H9 (cell line): ENCODE results near the gene NDOR1. TPM values are rescaled to one million over a fixed set of nuclear protein-coding genes. Genes with fewer than 3 reads are reported as not detected.

Experiments used
- DNase-seq: peaks from one replicate; pipeline ENCODE4 v3.0.0-alpha.2; 2017
- H2AFZ ChIP-seq: one replicate; pipeline ENCODE4 v1.6.1; 2013; ENCODE audit warnings: mild to moderate bottlenecking, low read length, control low read depth, moderate library complexity
- H2AK5ac ChIP-seq: 2 replicates; pipeline ENCODE4 v1.6.1; 2013; ENCODE audit warnings: low read length, control low read depth, mixed read lengths; ENCODE audit not compliant: insufficient read length
- H2BK120ac ChIP-seq: one replicate; pipeline ENCODE4 v1.6.1; 2013; ENCODE audit warnings: low read depth, mild to moderate bottlenecking, low read length, control low read depth, inconsistent platforms; ENCODE audit not compliant: poor library complexity, severe bottlenecking
- H2BK12ac ChIP-seq: 2 replicates; pipeline ENCODE4 v1.6.1; 2013; ENCODE audit warnings: low read length, control low read depth, mixed read lengths, low read depth; ENCODE audit not compliant: insufficient read length
- H2BK15ac ChIP-seq: 2 replicates; pipeline ENCODE4 v1.6.1; 2013; ENCODE audit warnings: low read depth, low read length, control low read depth
- H2BK20ac ChIP-seq: one replicate; pipeline ENCODE4 v1.6.1; 2013; ENCODE audit warnings: low read depth, mild to moderate bottlenecking, low read length, control low read depth, inconsistent platforms; ENCODE audit not compliant: poor library complexity, severe bottlenecking
- H2BK5ac ChIP-seq: 2 replicates; pipeline ENCODE4 v1.6.1; 2013; ENCODE audit warnings: low read length, control low read depth, mixed read lengths; ENCODE audit not compliant: insufficient read length
- H3K14ac ChIP-seq: 2 replicates; pipeline ENCODE4 v1.6.1; 2013; ENCODE audit warnings: low read length, control low read depth; ENCODE audit not compliant: insufficient read depth
- H3K18ac ChIP-seq: 2 replicates; pipeline ENCODE4 v1.6.1; 2013; ENCODE audit warnings: low read depth, mild to moderate bottlenecking, mixed read lengths, low read length, control low read depth; ENCODE audit not compliant: insufficient read length
- H3K23ac ChIP-seq: 2 replicates; pipeline ENCODE4 v1.6.1; 2013; ENCODE audit warnings: low read length, control low read depth, mixed read lengths, low read depth; ENCODE audit not compliant: insufficient read length
- H3K23me2 ChIP-seq: 2 replicates; pipeline ENCODE4 v1.6.1; 2013; ENCODE audit warnings: low read depth, mild to moderate bottlenecking, mixed read lengths, low read length, control low read depth; ENCODE audit not compliant: insufficient read length, poor library complexity, severe bottlenecking
- H3K27ac ChIP-seq: 2 replicates; pipeline ENCODE4 v1.5.1; 2013; ENCODE audit warnings: low read length, control low read depth, mixed read lengths, low read depth; ENCODE audit not compliant: insufficient read length
- H3K27me3 ChIP-seq: 2 replicates; pipeline ENCODE4 v1.6.1; 2013; ENCODE audit warnings: low read length, control low read depth, inconsistent platforms; ENCODE audit not compliant: insufficient read depth
- H3K4ac ChIP-seq: 2 replicates; pipeline ENCODE4 v1.6.1; 2013; ENCODE audit warnings: low read depth, mild to moderate bottlenecking, control low read depth, inconsistent platforms, low read length, moderate library complexity
- H3K4me1 ChIP-seq: 2 replicates; pipeline ENCODE4 v1.6.1; 2013; ENCODE audit warnings: low read length, control low read depth, inconsistent platforms; ENCODE audit not compliant: insufficient read depth
- H3K4me2 ChIP-seq: 2 replicates; pipeline ENCODE4 v1.6.1; 2013; ENCODE audit warnings: low read length, control low read depth, mixed read lengths; ENCODE audit not compliant: insufficient read length, insufficient read depth
- H3K56ac ChIP-seq: 2 replicates; pipeline ENCODE4 v1.6.1; 2013; ENCODE audit warnings: low read depth, mild to moderate bottlenecking, mixed read lengths, low read length, control low read depth; ENCODE audit not compliant: insufficient read length
- H3K79me1 ChIP-seq: 2 replicates; pipeline ENCODE4 v1.6.1; 2013; ENCODE audit warnings: low read depth, mild to moderate bottlenecking, moderate library complexity, low read length, control low read depth, inconsistent platforms; ENCODE audit not compliant: insufficient read depth, poor library complexity, severe bottlenecking
- H3K79me2 ChIP-seq: 2 replicates; pipeline ENCODE4 v1.6.1; 2013; ENCODE audit warnings: low read length, control low read depth, inconsistent platforms; ENCODE audit not compliant: insufficient read depth
- H3K9ac ChIP-seq: 2 replicates; pipeline ENCODE4 v1.6.1; 2013; ENCODE audit warnings: low read length, control low read depth, mixed read lengths; ENCODE audit not compliant: insufficient read length; ENCODE audit errors: extremely low read depth
- H3K9me3 ChIP-seq: one replicate; pipeline ENCODE4 v1.6.1; 2013; ENCODE audit warnings: low read depth, low read length, inconsistent platforms; ENCODE audit not compliant: control insufficient read depth
- H3T11ph ChIP-seq: one replicate; pipeline ENCODE4 v1.6.1; 2013; ENCODE audit warnings: mild to moderate bottlenecking, low read length, control low read depth, inconsistent platforms
- H4K20me1 ChIP-seq: one replicate; pipeline ENCODE4 v1.6.1; 2013; ENCODE audit not compliant: control insufficient read depth, insufficient read length, insufficient read depth
- H4K5ac ChIP-seq: 2 replicates; pipeline ENCODE4 v1.6.1; 2013; ENCODE audit warnings: low read depth, mild to moderate bottlenecking, mixed read lengths, low read length, control low read depth; ENCODE audit not compliant: insufficient read length
- H4K8ac ChIP-seq: replicated peaks from 2 replicates; pipeline ENCODE4 v1.6.1; 2013; ENCODE audit warnings: low read length, control low read depth, mixed read lengths, low read depth; ENCODE audit not compliant: insufficient read length
- H4K91ac ChIP-seq: 2 replicates; pipeline ENCODE4 v1.6.1; 2013; ENCODE audit warnings: low read depth, mild to moderate bottlenecking, moderate library complexity, mixed read lengths, low read length, control low read depth; ENCODE audit not compliant: insufficient read length
- H3K27ac Mint-ChIP-seq, 3 experiments: 2 replicates in 2 of 3; 3 replicates in 1 of 3; pipeline ENCODE4 v1.8.0; 2020 to 2021; ENCODE audit warnings: mixed read lengths in 3 of 3, mild to moderate bottlenecking in 1 of 3, moderate library complexity in 1 of 3
- H3K27me3 Mint-ChIP-seq: 2 replicates; pipeline ENCODE4 v1.8.0; 2021; ENCODE audit warnings: low read depth, mild to moderate bottlenecking, moderate library complexity, mixed read lengths
- H3K36me3 Mint-ChIP-seq, 3 experiments: 2 replicates in 2 of 3; 3 replicates in 1 of 3; pipeline ENCODE4 v1.8.0; 2020 to 2021; ENCODE audit warnings: low read depth in 3 of 3, mixed read lengths in 3 of 3; ENCODE audit not compliant: insufficient read depth in 1 of 3
- H3K4me1 Mint-ChIP-seq, 2 experiments: 2 replicates each; pipeline ENCODE4 v1.8.0; 2020; ENCODE audit warnings: mixed read lengths in 2 of 2
- H3K4me3 Mint-ChIP-seq, 2 experiments: 2 replicates in 1 of 2; 3 replicates in 1 of 2; pipeline ENCODE4 v1.8.0; 2020 to 2021; ENCODE audit warnings: mild to moderate bottlenecking in 2 of 2, mixed read lengths in 2 of 2, moderate library complexity in 1 of 2
- H3K9me3 Mint-ChIP-seq, 2 experiments: 2 replicates in 1 of 2; 3 replicates in 1 of 2; pipeline ENCODE4 v1.8.0; 2020; ENCODE audit warnings: mild to moderate bottlenecking in 2 of 2, mixed read lengths in 2 of 2, moderate library complexity in 1 of 2
- WGBS: extraction: QIAGEN DNeasy Blood & Tissue Kit; methylation state at CpG from one replicate; pipeline ENCODE4 v1.1.7; 2013; ENCODE audit warnings: missing lambda C conversion rate, low lambda C conversion rate, mixed read lengths; ENCODE audit not compliant: insufficient read length; ENCODE audit errors: extremely low coverage; 5-methylcytosine and 5-hydroxymethylcytosine counted together
- total RNA-seq: library from RNA; stranded (reverse); gene quantifications from 2 replicates; pipeline ENCODE4 v1.2.1, GENCODE V29; 2021
- TF ChIP-seq, protein P1 (sequence below): fragments of 200-600 bp; sonication (generic); conservative IDR thresholded peaks from 3 replicates; pipeline ENCODE4 v1.8.0; 2021; ENCODE audit warnings: antibody characterized with exemption, mild to moderate bottlenecking

The NDOR1 gene
- total RNA-seq, 1 experiment from 2014 or later: 44.1 TPM

DNA sequence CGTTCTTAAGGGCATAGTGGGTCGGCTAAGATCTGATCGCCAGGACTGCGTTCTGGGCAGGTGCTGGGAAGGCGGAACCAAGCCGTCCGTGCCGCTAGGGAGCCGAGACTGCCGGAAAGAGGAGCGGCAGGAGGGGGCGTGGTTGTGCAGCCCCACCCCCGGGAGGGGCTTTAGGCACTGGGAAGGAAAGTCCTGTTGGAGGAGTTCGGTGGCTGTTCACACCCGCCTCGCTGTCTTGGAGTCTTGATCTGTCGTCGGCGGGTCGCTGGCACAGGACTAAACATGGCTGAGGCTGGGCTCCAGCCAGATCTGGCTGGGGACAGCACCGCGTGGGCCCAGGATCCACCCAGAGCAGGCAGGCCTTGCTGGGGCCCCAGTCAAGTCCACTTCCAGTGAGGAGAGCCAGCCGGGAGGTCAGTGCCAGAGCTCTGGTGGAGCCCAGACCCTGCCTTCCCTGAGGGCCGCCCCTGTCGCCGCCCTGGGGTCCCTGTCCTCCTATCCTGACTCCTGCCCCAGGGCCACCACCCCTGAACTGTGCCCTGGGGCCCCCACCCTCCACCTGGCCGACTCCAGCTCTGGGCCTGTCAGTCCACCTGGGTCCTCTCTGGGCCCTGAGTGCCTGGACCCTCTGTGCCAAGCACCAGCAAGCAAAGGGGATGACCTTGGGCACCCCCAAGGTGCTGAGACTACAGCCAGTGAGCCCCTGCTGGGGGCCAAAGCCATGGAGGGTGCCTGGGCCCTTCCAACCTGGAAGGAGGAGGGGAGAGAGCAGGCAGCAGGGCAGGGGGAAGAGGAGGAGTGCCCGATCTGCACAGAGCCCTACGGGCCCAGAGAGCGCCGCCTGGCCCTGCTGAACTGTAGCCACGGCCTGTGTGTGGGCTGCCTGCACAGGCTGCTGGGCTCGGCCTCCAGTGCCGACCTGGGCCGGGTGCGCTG is 12.0 kb downstream of the NDOR1 start:
- Histone ChIP-seq H4K8ac (no peak overlapping the region), H3K18ac (no peak overlapping the region), H2BK20ac (no peak overlapping the region), H3K27ac (no peak overlapping the region), H4K5ac (no peak overlapping the region), H3K14ac (no peak overlapping the region), H2AFZ (no peak overlapping the region), H3K56ac (no peak overlapping the region), H4K20me1 (no peaks in the 10 kb centered on the region), H3T11ph (no peak overlapping the region), H2BK12ac (no peak overlapping the region), H2BK120ac (no peak overlapping the region), H3K23ac (no peak overlapping the region), H3K4me2 (no peak overlapping the region), H3K79me2 (no peaks in the 10 kb centered on the region), H3K4ac (no peak overlapping the region), H3K23me2 (peaks cover 4% of the 10 kb centered on the region), H3K79me1 (no peaks in the 10 kb centered on the region), H2BK15ac (no peak overlapping the region), H3K4me1 (no peaks in the 10 kb centered on the region; the same call in 1 of the 2 replicates), H3K9ac (no peak overlapping the region), H4K91ac (no peak overlapping the region), H2BK5ac (no peak overlapping the region), H3K9me3 (no peaks in the 10 kb centered on the region), H2AK5ac (no peak overlapping the region), H3K27me3 (no peaks in the 10 kb centered on the region)
- WGBS: no CpG with 5 or more reads among the region's 36 CpGs
- Mint-ChIP-seq H3K27me3 (no peaks in the 10 kb centered on the region), H3K27ac (no peak overlapping the region), H3K4me1 (peaks cover 4 to 5% of the 10 kb centered on the region in 2 experiments), H3K4me3 (peak overlapping the region in 1 of 2 experiments; percentile 55; a peak in 1 of 5 replicates), H3K36me3 (peaks cover 3 to 23% (median 10%) of the 10 kb centered on the region in 3 experiments; a peak in 5 of 7 replicates), H3K9me3 (no peaks in the 10 kb centered on the region)
- DNase-seq: peak; percentile 89
- TF ChIP-seq, protein P1, sequence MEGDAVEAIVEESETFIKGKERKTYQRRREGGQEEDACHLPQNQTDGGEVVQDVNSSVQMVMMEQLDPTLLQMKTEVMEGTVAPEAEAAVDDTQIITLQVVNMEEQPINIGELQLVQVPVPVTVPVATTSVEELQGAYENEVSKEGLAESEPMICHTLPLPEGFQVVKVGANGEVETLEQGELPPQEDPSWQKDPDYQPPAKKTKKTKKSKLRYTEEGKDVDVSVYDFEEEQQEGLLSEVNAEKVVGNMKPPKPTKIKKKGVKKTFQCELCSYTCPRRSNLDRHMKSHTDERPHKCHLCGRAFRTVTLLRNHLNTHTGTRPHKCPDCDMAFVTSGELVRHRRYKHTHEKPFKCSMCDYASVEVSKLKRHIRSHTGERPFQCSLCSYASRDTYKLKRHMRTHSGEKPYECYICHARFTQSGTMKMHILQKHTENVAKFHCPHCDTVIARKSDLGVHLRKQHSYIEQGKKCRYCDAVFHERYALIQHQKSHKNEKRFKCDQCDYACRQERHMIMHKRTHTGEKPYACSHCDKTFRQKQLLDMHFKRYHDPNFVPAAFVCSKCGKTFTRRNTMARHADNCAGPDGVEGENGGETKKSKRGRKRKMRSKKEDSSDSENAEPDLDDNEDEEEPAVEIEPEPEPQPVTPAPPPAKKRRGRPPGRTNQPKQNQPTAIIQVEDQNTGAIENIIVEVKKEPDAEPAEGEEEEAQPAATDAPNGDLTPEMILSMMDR: no peak; the same call in 2 of the 3 replicates
